VCaP (cell line): ENCODE data around the gene CENPN.
A peak's percentile ranks its signal among the peaks of the same experiment; 100 is the strongest.

ENCODE experiments used
- H3K27ac ChIP-seq: fragments of 450-650 bp; 2 replicates; pipeline ENCODE4 v1.5.1; 2017
- CTCF ChIP-seq: fragments of 450-650 bp; conservative IDR thresholded peaks from 2 replicates; pipeline ENCODE4 v1.5.1; 2017; ENCODE audit warnings: mild to moderate bottlenecking, moderate library complexity

CENPN gene

GRCh38 chr16:81053761-81054160 is 46.7 kb downstream of the CENPN start:
- no peak for TF ChIP-seq CTCF
- peak overlapping the region; percentile 83 for H3K27ac ChIP-seq

GRCh38 chr16:81060576-81061306 is 53.7 kb downstream of the CENPN start:
- TF ChIP-seq CTCF: no peak
- H3K27ac ChIP-seq: no peak overlapping the region

- H3K27ac ChIP-seq: no peak overlapping the region
- no peak for TF ChIP-seq CTCF
Measured at GRCh38 chr16:81061307-81061640, 54.3 kb downstream of the CENPN start.

GRCh38 chr16:81061871-81062608 is 55.0 kb downstream of the CENPN start:
- no peak for TF ChIP-seq CTCF
- no peak overlapping the region for H3K27ac ChIP-seq

GRCh38 chr16:81066681-81067080 is 59.7 kb downstream of the CENPN start:
- peak overlapping the region; percentile 79 for H3K27ac ChIP-seq
- no peak for TF ChIP-seq CTCF

- TF ChIP-seq CTCF: no peak
- peak overlapping the region; percentile 79 for H3K27ac ChIP-seq
Measured at GRCh38 chr16:81067166-81067565, 60.2 kb downstream of the CENPN start.

GRCh38 chr16:81069063-81069462 is 62.0 kb downstream of the CENPN start:
- no peak for TF ChIP-seq CTCF
- H3K27ac ChIP-seq: peak overlapping the region; percentile 79; the same call in 1 of the 2 replicates
